ENCODE results near the gene RFPL3.

Gene RFPL3

GRCh38 chr22:32323513-32324164 lies 34.0 kb upstream of the RFPL3 start:
- TF ChIP-seq, protein P1, sequence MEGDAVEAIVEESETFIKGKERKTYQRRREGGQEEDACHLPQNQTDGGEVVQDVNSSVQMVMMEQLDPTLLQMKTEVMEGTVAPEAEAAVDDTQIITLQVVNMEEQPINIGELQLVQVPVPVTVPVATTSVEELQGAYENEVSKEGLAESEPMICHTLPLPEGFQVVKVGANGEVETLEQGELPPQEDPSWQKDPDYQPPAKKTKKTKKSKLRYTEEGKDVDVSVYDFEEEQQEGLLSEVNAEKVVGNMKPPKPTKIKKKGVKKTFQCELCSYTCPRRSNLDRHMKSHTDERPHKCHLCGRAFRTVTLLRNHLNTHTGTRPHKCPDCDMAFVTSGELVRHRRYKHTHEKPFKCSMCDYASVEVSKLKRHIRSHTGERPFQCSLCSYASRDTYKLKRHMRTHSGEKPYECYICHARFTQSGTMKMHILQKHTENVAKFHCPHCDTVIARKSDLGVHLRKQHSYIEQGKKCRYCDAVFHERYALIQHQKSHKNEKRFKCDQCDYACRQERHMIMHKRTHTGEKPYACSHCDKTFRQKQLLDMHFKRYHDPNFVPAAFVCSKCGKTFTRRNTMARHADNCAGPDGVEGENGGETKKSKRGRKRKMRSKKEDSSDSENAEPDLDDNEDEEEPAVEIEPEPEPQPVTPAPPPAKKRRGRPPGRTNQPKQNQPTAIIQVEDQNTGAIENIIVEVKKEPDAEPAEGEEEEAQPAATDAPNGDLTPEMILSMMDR (IDR thresholded peaks at IDR 0.05; ENCODE audit: low read depth, low read length, missing control alignments) = no peak
- H3K36me3 ChIP-seq (replicated peaks) = no peaks in the 10 kb centered on the region
- H3K27ac ChIP-seq = no peak overlapping the region
- in situ Hi-C loops (cut with HindIII; ENCODE audit: low pct_ligation_motif_present, low sequenced_read_pairs) = no loop called here
- H3K4me3 ChIP-seq (ENCODE audit: low read depth, low read length) = no peak overlapping the region
- DNase-seq = no peak
- H3K27me3 ChIP-seq (replicated peaks) = no peaks in the 10 kb centered on the region

DNA sequence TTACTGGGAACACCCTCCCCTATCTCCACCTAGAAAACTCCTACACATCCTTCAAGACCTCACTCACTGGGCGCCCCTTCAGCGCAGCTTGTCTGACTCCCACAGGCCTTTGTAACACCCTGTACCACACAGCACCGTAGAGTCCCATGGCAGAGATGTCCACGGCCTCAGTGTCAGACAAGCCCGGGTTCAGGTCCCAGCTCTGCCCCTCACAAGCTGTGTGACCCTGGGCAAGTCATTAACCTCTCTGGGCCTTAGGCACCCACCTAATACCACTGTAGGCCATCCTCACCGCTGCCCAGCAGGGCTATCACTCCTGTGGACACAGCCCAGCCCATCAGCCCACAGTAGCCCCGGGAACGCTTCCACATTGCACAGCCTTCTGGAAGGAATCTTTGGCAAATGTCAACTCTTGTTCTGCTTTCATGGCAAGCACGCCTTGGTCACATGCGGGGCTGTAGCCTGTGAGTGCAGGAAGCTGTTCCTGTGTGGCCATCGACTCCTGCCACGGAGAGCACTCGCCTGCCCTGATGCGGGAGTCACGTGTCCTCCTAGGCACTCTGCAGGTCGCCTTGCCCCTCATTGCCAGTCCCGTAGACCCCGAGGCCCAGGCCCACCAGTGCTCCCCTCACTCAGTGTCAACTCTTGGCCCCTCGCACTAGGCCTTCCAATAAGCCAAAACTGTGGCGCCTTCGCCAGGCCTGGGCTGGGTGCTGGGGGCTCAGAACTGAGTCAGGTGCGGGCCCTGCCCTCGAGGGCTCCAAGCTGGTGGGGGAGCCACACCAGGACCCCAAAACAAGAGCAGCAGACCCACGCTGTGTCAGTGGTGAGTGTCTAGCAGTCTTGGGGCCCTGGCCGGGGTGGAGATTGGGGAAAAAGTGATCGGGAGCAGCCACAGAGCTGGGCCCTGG lies 32.9 kb upstream of the RFPL3 start:
- Histone ChIP-seq H3K4me3 (ENCODE audit: low read depth, low read length) (no peak overlapping the region), H3K27ac (no peak overlapping the region), H3K36me3 (replicated peaks) (no peaks in the 10 kb centered on the region), H3K27me3 (replicated peaks) (no peaks in the 10 kb centered on the region)
- no peak for DNase-seq
- in situ Hi-C loops (cut with HindIII; ENCODE audit: low pct_ligation_motif_present, low sequenced_read_pairs) = no loop called here
- TF ChIP-seq, protein P1 (IDR thresholded peaks at IDR 0.05; ENCODE audit: low read depth, low read length, missing control alignments) = no peak

- no peak overlapping the region for H3K27ac ChIP-seq
- no peak for DNase-seq
- H3K36me3 ChIP-seq (replicated peaks) = no peaks in the 10 kb centered on the region
- no peaks in the 10 kb centered on the region for H3K27me3 ChIP-seq (replicated peaks)
- no peak overlapping the region for H3K4me3 ChIP-seq (ENCODE audit: low read depth, low read length)
- in situ Hi-C loops (cut with HindIII; ENCODE audit: low pct_ligation_motif_present, low sequenced_read_pairs) = no loop called here
- TF ChIP-seq, protein P1 (IDR thresholded peaks at IDR 0.05; ENCODE audit: low read depth, low read length, missing control alignments) = no peak
These were observed 32.3 kb upstream of the RFPL3 start for GRCh38 chr22:32325416-32325801.

DNA sequence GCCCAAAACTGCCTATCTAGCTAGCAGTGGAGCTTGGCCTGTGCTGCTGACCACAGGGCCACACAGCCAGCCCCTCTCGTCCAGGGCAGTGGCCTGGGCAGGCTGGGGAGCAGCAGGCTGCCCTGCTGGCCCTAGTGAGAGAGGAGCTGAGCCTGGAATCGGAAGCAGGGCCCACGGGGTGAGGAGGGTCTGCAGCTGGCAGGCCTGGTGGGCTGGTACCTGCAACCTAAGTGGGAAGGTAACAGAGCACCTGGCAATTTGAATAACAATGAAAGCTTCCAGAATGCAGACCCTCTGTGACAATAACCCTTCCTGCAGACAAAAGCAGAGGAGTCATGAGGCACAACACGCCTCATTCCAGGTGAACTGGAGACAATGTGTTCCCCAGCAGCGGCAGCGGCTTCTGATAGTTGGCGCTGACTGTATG lies 31.8 kb upstream of the RFPL3 start:
- in situ Hi-C loops (cut with HindIII; ENCODE audit: low pct_ligation_motif_present, low sequenced_read_pairs) = no loop called here
- no peak overlapping the region for H3K4me3 ChIP-seq (ENCODE audit: low read depth, low read length)
- TF ChIP-seq, protein P1 (IDR thresholded peaks at IDR 0.05; ENCODE audit: low read depth, low read length, missing control alignments) = no peak
- H3K27me3 ChIP-seq (replicated peaks) = no peaks in the 10 kb centered on the region
- no peak overlapping the region for H3K27ac ChIP-seq
- H3K36me3 ChIP-seq (replicated peaks) = no peaks in the 10 kb centered on the region
- DNase-seq = no peak

GRCh38 chr22:32326647-32327046 lies 31.0 kb upstream of the RFPL3 start:
- no peaks in the 10 kb centered on the region for H3K36me3 ChIP-seq (replicated peaks)
- no peak overlapping the region for H3K4me3 ChIP-seq (ENCODE audit: low read depth, low read length)
- H3K27ac ChIP-seq = no peak overlapping the region
- no peaks in the 10 kb centered on the region for H3K27me3 ChIP-seq (replicated peaks)
- TF ChIP-seq, protein P1 (IDR thresholded peaks at IDR 0.05; ENCODE audit: low read depth, low read length, missing control alignments) = no peak
- in situ Hi-C loops (cut with HindIII; ENCODE audit: low pct_ligation_motif_present, low sequenced_read_pairs) = no loop called here
- DNase-seq = no peak

Measured in brain microvascular endothelial cell (primary cell).